Measurements from ENCODE around the gene ENPP6. TPM values are rescaled to one million over a fixed set of nuclear protein-coding genes. Genes with fewer than 3 reads are reported as not detected.

Gene ENPP6
- total RNA-seq, 1 experiment from 2014 or later: not detected

DNA sequence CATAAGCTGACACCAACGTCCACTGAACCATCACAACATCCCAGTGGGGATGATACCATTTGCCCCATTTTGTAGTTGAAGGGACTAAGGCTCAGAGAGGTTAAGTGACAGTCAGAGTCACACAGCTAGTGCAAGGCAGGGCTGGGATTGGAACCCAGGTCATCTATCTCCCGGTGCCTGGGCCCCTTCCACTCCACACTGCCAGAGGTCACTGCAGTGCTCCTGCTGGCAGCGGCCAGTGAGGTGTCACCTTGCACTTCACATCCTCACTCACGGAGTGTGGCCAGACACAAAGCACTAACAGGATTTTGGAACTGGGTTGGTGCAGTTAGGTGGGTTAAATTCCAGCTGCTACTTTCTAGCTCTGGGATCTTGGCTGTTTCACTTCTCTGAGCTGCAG is 118.7 kb downstream of the ENPP6 start:
- Mint-ChIP-seq H3K27ac (ENCODE audit: unreplicated experiment) (no peak overlapping the region), H3K27me3 (ENCODE audit: insufficient read depth, unreplicated experiment) (no peaks in the 10 kb centered on the region), H3K9me3 (ENCODE audit: unreplicated experiment) (no peaks in the 10 kb centered on the region), H3K4me3 (ENCODE audit: unreplicated experiment) (no peak overlapping the region), H3K4me1 (ENCODE audit: low read depth, unreplicated experiment) (no peaks in the 10 kb centered on the region), H3K36me3 (ENCODE audit: insufficient read depth, unreplicated experiment) (peaks cover 2% of the 10 kb centered on the region)
- POLR2A ChIA-PET: no interaction called here
- CTCF ChIA-PET: no interaction called here
- BruUV-seq (replicated peaks): no TSS peak
- TF ChIP-seq, protein P1, sequence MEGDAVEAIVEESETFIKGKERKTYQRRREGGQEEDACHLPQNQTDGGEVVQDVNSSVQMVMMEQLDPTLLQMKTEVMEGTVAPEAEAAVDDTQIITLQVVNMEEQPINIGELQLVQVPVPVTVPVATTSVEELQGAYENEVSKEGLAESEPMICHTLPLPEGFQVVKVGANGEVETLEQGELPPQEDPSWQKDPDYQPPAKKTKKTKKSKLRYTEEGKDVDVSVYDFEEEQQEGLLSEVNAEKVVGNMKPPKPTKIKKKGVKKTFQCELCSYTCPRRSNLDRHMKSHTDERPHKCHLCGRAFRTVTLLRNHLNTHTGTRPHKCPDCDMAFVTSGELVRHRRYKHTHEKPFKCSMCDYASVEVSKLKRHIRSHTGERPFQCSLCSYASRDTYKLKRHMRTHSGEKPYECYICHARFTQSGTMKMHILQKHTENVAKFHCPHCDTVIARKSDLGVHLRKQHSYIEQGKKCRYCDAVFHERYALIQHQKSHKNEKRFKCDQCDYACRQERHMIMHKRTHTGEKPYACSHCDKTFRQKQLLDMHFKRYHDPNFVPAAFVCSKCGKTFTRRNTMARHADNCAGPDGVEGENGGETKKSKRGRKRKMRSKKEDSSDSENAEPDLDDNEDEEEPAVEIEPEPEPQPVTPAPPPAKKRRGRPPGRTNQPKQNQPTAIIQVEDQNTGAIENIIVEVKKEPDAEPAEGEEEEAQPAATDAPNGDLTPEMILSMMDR (IDR thresholded peaks at IDR 0.05; ENCODE audit: insufficient read depth in 1 of 2, low read depth in 1 of 2, low read length in 1 of 2, severe bottlenecking in 1 of 2, unreplicated experiment in 1 of 2): no peak
- intact Hi-C loops (cut with micrococcal nuclease; ENCODE audit: unreplicated experiment): no loop called here
- no peaks in the 10 kb centered on the region for H3K4me1 ChIP-seq
- H3K36me3 ChIP-seq (ENCODE audit: control insufficient read depth, insufficient read depth, low read length): no peaks in the 10 kb centered on the region
- H3K4me3 ChIP-seq (ENCODE audit: low read depth, low read length): no peak overlapping the region
- no peaks in the 10 kb centered on the region for H3K27me3 ChIP-seq (replicated peaks; ENCODE audit: control insufficient read depth, insufficient read depth, low read length)
- no peaks in the 10 kb centered on the region for H3K9me3 ChIP-seq
- no peak for DNase-seq

DNA sequence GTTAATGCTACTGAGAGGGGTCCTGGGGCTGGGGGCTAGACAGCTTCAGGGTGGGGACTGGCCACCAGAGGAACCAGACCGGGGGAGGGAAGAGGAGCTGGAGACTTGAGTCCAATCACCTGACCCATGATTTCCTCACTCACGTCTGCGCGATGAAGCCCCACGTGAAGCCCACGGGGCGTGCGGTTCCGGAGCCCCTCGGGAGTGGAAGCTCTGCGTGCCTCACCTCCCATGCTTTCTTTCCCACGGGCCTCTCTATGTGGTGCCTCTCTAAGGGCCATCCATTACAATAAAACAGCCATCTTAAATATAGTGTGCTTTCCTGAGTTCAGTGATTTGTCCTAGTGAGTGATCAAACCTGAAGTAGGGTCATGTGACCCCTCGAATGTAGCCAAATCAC is 119.9 kb downstream of the ENPP6 start:
- TF ChIP-seq, protein P1 (IDR thresholded peaks at IDR 0.05; ENCODE audit: insufficient read depth in 1 of 2, low read depth in 1 of 2, low read length in 1 of 2, severe bottlenecking in 1 of 2, unreplicated experiment in 1 of 2): no peak
- Mint-ChIP-seq H3K9me3 (ENCODE audit: unreplicated experiment) (no peaks in the 10 kb centered on the region), H3K4me3 (ENCODE audit: unreplicated experiment) (no peak overlapping the region), H3K27me3 (ENCODE audit: insufficient read depth, unreplicated experiment) (no peaks in the 10 kb centered on the region), H3K4me1 (ENCODE audit: low read depth, unreplicated experiment) (no peaks in the 10 kb centered on the region), H3K36me3 (ENCODE audit: insufficient read depth, unreplicated experiment) (no peaks in the 10 kb centered on the region), H3K27ac (ENCODE audit: unreplicated experiment) (no peak overlapping the region)
- H3K9me3 ChIP-seq: no peaks in the 10 kb centered on the region
- POLR2A ChIA-PET: no interaction called here
- intact Hi-C loops (cut with micrococcal nuclease; ENCODE audit: unreplicated experiment): no loop called here
- no TSS peak for BruUV-seq (replicated peaks)
- DNase-seq: no peak
- no peaks in the 10 kb centered on the region for H3K36me3 ChIP-seq (ENCODE audit: control insufficient read depth, insufficient read depth, low read length)
- H3K4me1 ChIP-seq: no peaks in the 10 kb centered on the region
- CTCF ChIA-PET: no interaction called here
- no peak overlapping the region for H3K4me3 ChIP-seq (ENCODE audit: low read depth, low read length)
- H3K27me3 ChIP-seq (replicated peaks; ENCODE audit: control insufficient read depth, insufficient read depth, low read length): no peaks in the 10 kb centered on the region

DNA sequence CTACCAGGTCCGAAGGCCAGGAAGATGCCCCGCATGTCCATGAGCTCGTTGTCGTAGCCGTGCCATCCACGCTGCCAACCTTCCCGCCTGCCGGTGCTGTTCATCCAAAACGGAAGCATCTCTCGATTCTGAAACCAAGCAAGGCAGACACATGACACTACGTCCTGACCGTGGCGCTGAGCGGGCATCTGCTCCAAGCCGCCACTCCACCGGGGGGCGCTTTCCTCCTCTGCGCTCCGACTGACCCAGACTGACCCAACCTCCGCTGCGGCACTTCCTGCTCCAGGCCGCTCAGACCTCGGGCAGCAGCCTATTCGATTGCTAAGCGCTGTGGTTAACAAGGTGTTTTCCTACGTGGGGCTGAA is 120.5 kb downstream of the ENPP6 start:
- Mint-ChIP-seq H3K27me3 (ENCODE audit: insufficient read depth, unreplicated experiment) (no peaks in the 10 kb centered on the region), H3K4me1 (ENCODE audit: low read depth, unreplicated experiment) (no peaks in the 10 kb centered on the region), H3K4me3 (ENCODE audit: unreplicated experiment) (no peak overlapping the region), H3K9me3 (ENCODE audit: unreplicated experiment) (no peaks in the 10 kb centered on the region), H3K36me3 (ENCODE audit: insufficient read depth, unreplicated experiment) (no peaks in the 10 kb centered on the region), H3K27ac (ENCODE audit: unreplicated experiment) (no peak overlapping the region)
- TF ChIP-seq, protein P1 (IDR thresholded peaks at IDR 0.05; ENCODE audit: insufficient read depth in 1 of 2, low read depth in 1 of 2, low read length in 1 of 2, severe bottlenecking in 1 of 2, unreplicated experiment in 1 of 2): no peak
- DNase-seq: no peak
- CTCF ChIA-PET: no interaction called here
- Histone ChIP-seq H3K4me3 (ENCODE audit: low read depth, low read length) (no peak overlapping the region), H3K4me1 (no peaks in the 10 kb centered on the region), H3K36me3 (ENCODE audit: control insufficient read depth, insufficient read depth, low read length) (no peaks in the 10 kb centered on the region), H3K27me3 (replicated peaks; ENCODE audit: control insufficient read depth, insufficient read depth, low read length) (no peaks in the 10 kb centered on the region), H3K9me3 (no peaks in the 10 kb centered on the region)
- intact Hi-C loops (cut with micrococcal nuclease; ENCODE audit: unreplicated experiment): no loop called here
- POLR2A ChIA-PET: no interaction called here
- no TSS peak for BruUV-seq (replicated peaks)
